GM10266 (cell line): Measurements from ENCODE around the gene AADAC.
"Not testable (repeated sequence)": the region's sequence is repeated elsewhere in the genome, so short reads cannot be mapped to it uniquely, and the experiment has no call there.

Experiments used
- DNase-seq: peaks from one replicate; pipeline ENCODE4 v3.0.0; 2012; ENCODE audit errors: extremely low spot score
- CTCF ChIP-seq: IDR thresholded peaks from 2 replicates; pipeline ENCODE4 v1.5.1; 2012; ENCODE audit warnings: mild to moderate bottlenecking, low read depth; ENCODE audit not compliant: control insufficient read depth, insufficient read depth; ENCODE audit errors: missing control alignments

AADAC gene

GRCh38 chr3:151788401-151788800, 25.5 kb upstream of the AADAC start:
- TF ChIP-seq CTCF: no peak
- no peak for DNase-seq

- no peak for DNase-seq
- TF ChIP-seq CTCF: no peak
These were observed 24.0 kb upstream of the AADAC start for GRCh38 chr3:151789853-151790463.

- DNase-seq: not testable (repeated sequence)
These were observed 23.2 kb upstream of the AADAC start for GRCh38 chr3:151790763-151791162.

- no peak for TF ChIP-seq CTCF
- DNase-seq: no peak
These were observed 21.5 kb upstream of the AADAC start for GRCh38 chr3:151792411-151792810.

GRCh38 chr3:151793636-151794035, 20.3 kb upstream of the AADAC start:
- DNase-seq: no peak
- no peak for TF ChIP-seq CTCF

- TF ChIP-seq CTCF: no peak
These were observed 19.8 kb upstream of the AADAC start for GRCh38 chr3:151794080-151794479.

DNA sequence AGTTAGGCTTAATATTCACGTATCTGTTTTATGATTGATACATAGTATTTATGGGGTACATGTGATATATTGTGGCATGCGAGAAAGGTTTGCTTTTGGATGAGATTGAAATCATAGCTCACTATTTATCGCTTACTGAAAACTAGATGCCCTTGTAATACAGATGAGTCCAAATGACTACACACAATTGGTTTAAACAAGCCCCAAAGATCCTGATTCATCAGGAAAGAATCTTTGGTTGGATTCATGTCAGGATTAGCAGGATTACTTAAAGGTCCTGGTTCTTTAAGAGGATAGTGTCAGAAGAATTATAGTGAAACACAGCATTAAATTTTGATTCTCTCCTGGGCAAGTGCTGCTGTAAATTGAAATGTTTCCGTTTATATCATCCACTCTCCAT, 18.6 kb upstream of the AADAC start:
- DNase-seq: no peak
- no peak for TF ChIP-seq CTCF

More at GRCh38 chr3:151794080-151794479, 19.8 kb upstream of the AADAC start:
- no peak for DNase-seq

DNA sequence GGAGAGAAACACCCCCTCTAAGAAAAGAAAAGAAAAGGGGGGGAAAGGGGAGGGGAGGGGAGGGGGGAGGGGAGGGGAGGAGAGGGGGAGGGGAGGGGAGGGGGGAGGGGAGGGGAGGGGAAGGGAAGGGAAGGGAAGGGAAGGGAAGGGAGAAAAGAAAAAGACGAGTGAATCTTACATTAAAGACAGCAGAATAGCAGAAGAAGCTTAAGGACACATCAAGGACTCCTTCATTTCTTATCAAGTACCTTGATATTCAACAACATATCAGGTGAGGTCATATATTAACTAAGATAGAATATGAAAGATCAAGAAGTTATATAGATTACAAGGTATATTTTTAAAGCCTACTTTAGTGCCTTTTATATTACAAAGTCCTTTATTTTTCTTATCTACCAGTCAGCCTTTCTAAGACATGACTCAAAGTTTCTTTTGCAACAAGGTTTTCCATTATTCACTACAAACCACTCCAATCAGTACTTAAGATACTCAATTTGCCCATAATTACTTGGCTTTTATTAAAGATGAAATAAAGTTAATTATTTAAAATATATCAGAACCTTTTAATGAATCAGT, 17.7 kb upstream of the AADAC start:
- no peak for DNase-seq
- no peak for TF ChIP-seq CTCF
